PFSK-1 (cell line): ENCODE measurements around the gene OAS3.

Experiments used
- FOXP2 ChIP-seq: optimal IDR thresholded peaks from 2 replicates; pipeline ENCODE3; 2011; ENCODE audit warnings: borderline replicate concordance, control low read depth, inconsistent platforms; ENCODE audit not compliant: insufficient read depth; ENCODE audit errors: extremely low read length, extremely low read depth
- POLR2AphosphoS5 ChIP-seq: IDR thresholded peaks from 2 replicates; pipeline ENCODE4 v1.6.1; 2012; ENCODE audit warnings: low read depth, mild to moderate bottlenecking, control low read depth, low read length, moderate library complexity
- SIN3A ChIP-seq: IDR thresholded peaks from 2 replicates; pipeline ENCODE4 v1.6.1; 2012; ENCODE audit warnings: mild to moderate bottlenecking, low read length, moderate library complexity, borderline replicate concordance; ENCODE audit not compliant: insufficient read depth
- TAF1 ChIP-seq: IDR thresholded peaks from 2 replicates; pipeline ENCODE4 v1.6.1; 2012; ENCODE audit warnings: low read length, control low read depth, borderline replicate concordance; ENCODE audit not compliant: insufficient read depth
- TF ChIP-seq, protein P1 (sequence below), 2 experiments: IDR thresholded peaks; 2 replicates each; pipeline versions ENCODE4 v1.6.1 to v1.8.0; 2011 to 2012; ENCODE audit warnings: low read depth in 2 of 2, low read length in 2 of 2, control low read depth in 1 of 2, inconsistent platforms in 1 of 2, mild to moderate bottlenecking in 1 of 2, moderate library complexity in 1 of 2; ENCODE audit not compliant: insufficient read depth in 1 of 2

Gene OAS3

GRCh38 chr12:112913038-112913688 lies 25.1 kb upstream of the OAS3 start:
- TF ChIP-seq TAF1 (no peak), POLR2AphosphoS5 (no peak), SIN3A (no peak), FOXP2 (no peak)
- TF ChIP-seq, protein P1, sequence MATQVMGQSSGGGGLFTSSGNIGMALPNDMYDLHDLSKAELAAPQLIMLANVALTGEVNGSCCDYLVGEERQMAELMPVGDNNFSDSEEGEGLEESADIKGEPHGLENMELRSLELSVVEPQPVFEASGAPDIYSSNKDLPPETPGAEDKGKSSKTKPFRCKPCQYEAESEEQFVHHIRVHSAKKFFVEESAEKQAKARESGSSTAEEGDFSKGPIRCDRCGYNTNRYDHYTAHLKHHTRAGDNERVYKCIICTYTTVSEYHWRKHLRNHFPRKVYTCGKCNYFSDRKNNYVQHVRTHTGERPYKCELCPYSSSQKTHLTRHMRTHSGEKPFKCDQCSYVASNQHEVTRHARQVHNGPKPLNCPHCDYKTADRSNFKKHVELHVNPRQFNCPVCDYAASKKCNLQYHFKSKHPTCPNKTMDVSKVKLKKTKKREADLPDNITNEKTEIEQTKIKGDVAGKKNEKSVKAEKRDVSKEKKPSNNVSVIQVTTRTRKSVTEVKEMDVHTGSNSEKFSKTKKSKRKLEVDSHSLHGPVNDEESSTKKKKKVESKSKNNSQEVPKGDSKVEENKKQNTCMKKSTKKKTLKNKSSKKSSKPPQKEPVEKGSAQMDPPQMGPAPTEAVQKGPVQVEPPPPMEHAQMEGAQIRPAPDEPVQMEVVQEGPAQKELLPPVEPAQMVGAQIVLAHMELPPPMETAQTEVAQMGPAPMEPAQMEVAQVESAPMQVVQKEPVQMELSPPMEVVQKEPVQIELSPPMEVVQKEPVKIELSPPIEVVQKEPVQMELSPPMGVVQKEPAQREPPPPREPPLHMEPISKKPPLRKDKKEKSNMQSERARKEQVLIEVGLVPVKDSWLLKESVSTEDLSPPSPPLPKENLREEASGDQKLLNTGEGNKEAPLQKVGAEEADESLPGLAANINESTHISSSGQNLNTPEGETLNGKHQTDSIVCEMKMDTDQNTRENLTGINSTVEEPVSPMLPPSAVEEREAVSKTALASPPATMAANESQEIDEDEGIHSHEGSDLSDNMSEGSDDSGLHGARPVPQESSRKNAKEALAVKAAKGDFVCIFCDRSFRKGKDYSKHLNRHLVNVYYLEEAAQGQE (IDR thresholded peaks at IDR 0.05; ENCODE audit: insufficient read depth in 1 of 2, low read depth in 2 of 2, low read length in 2 of 2), result no peak

DNA sequence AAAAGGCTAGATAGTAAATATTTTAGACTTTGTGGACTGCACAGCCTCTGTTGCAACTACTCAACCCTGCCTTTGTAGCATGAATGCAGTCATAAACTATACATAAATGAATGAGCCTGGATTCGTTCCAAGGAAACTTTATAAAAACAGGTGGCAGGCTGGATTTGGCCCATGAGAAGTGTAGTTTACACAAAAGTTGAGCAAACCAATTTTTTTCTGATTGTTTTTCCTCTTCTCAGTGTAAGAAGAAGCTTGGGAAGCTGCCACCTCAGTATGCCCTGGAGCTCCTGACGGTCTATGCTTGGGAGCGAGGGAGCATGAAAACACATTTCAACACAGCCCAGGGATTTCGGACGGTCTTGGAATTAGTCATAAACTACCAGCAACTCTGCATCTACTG lies 22.0 kb upstream of the OAS3 start:
- TF ChIP-seq SIN3A (no peak), TAF1 (no peak), POLR2AphosphoS5 (no peak), FOXP2 (no peak)
- TF ChIP-seq, protein P1 (IDR thresholded peaks at IDR 0.05; ENCODE audit: insufficient read depth in 1 of 2, low read depth in 2 of 2, low read length in 2 of 2), result no peak

GRCh38 chr12:112919121-112919520 lies 19.2 kb upstream of the OAS3 start:
- no peak for TF ChIP-seq POLR2AphosphoS5
- TF ChIP-seq TAF1, result no peak
- TF ChIP-seq, protein P1 (IDR thresholded peaks at IDR 0.05; ENCODE audit: insufficient read depth in 1 of 2, low read depth in 2 of 2, low read length in 2 of 2), result no peak
- no peak for TF ChIP-seq SIN3A
- no peak for TF ChIP-seq FOXP2

DNA sequence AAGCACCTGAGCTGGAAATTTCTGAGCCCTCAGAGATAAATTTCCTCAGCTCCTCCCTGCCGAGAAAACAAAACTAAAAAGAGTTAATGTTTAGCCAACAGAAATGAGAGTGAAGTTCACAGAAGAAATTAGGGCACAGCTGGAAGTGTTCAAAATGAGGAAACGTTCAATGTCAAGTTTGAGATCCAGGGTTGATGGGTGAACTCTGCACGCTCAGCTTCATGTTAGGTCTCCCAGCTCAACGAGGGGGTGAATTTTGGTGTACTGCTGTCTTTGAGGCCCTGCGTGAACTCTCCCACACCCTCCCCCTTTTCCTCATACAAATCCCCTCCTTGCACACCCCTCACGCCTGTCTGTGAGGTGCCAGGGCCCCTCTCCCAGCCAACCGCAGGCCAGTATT lies 13.3 kb upstream of the OAS3 start:
- TF ChIP-seq POLR2AphosphoS5, result no peak
- no peak for TF ChIP-seq SIN3A
- TF ChIP-seq, protein P1 (IDR thresholded peaks at IDR 0.05; ENCODE audit: insufficient read depth in 1 of 2, low read depth in 2 of 2, low read length in 2 of 2), result no peak
- TF ChIP-seq TAF1, result no peak
- TF ChIP-seq FOXP2, result no peak

- no peak for TF ChIP-seq FOXP2
- no peak for TF ChIP-seq SIN3A
- TF ChIP-seq, protein P1 (IDR thresholded peaks at IDR 0.05; ENCODE audit: insufficient read depth in 1 of 2, low read depth in 2 of 2, low read length in 2 of 2), result no peak
- TF ChIP-seq POLR2AphosphoS5, result no peak
- no peak for TF ChIP-seq TAF1
These were observed 10.8 kb upstream of the OAS3 start for GRCh38 chr12:112927475-112927874.
